HG02759 (cell line): Measurements from ENCODE around the gene LAMA1.

Experiments used
- ATAC-seq: cut with Tn5 transposase; IDR thresholded peaks from one replicate; pipeline ENCODE4 v1.9.1; 2021; ENCODE audit warnings: mild to moderate bottlenecking, moderate library complexity; ENCODE audit not compliant: unreplicated experiment

Gene LAMA1

GRCh38 chr18:7116001-7116730, 1.4 kb downstream of the LAMA1 start:
- ATAC-seq = no peak

- no peak for ATAC-seq
These were observed 4.7 kb downstream of the LAMA1 start for GRCh38 chr18:7112936-7113335.

- ATAC-seq = no peak
These were observed 6.5 kb downstream of the LAMA1 start for GRCh38 chr18:7111134-7111533.

GRCh38 chr18:7105943-7106342, 11.7 kb downstream of the LAMA1 start:
- no peak for ATAC-seq

- no peak for ATAC-seq
These were observed 12.3 kb downstream of the LAMA1 start for GRCh38 chr18:7105268-7105667.

- ATAC-seq = no peak
These were observed 12.9 kb downstream of the LAMA1 start for GRCh38 chr18:7104649-7105048.

- ATAC-seq = no peak
These were observed 15.5 kb downstream of the LAMA1 start for GRCh38 chr18:7102131-7102530.

- ATAC-seq = no peak
These were observed 20.8 kb downstream of the LAMA1 start for GRCh38 chr18:7096838-7097237.

GRCh38 chr18:7094427-7094826, 23.2 kb downstream of the LAMA1 start:
- ATAC-seq = no peak

GRCh38 chr18:7090771-7091170, 26.8 kb downstream of the LAMA1 start:
- no peak for ATAC-seq

- ATAC-seq = no peak
These were observed 28.2 kb downstream of the LAMA1 start for GRCh38 chr18:7089369-7089768.

GRCh38 chr18:7084080-7085065, 33.2 kb downstream of the LAMA1 start:
- ATAC-seq = no peak

GRCh38 chr18:7082671-7083070, 34.9 kb downstream of the LAMA1 start:
- no peak for ATAC-seq

GRCh38 chr18:7079231-7079630, 38.4 kb downstream of the LAMA1 start:
- no peak for ATAC-seq

GRCh38 chr18:7072593-7072992, 45.0 kb downstream of the LAMA1 start:
- ATAC-seq = no peak

- no peak for ATAC-seq
These were observed 46.0 kb downstream of the LAMA1 start for GRCh38 chr18:7071600-7071999.

- ATAC-seq = no peak
These were observed 47.1 kb downstream of the LAMA1 start for GRCh38 chr18:7070466-7070865.

GRCh38 chr18:7068871-7069590, 48.6 kb downstream of the LAMA1 start:
- no peak for ATAC-seq

- no peak for ATAC-seq
These were observed 50.5 kb downstream of the LAMA1 start for GRCh38 chr18:7066965-7067555.

- no peak for ATAC-seq
These were observed 51.9 kb downstream of the LAMA1 start for GRCh38 chr18:7065736-7066135.

- ATAC-seq = no peak
These were observed 53.3 kb downstream of the LAMA1 start for GRCh38 chr18:7064346-7064745.
